GM18499 (cell line): ENCODE data around the gene MICOS13.

Experiments used
- ATAC-seq: cut with Tn5 transposase; IDR thresholded peaks from one replicate; pipeline ENCODE4 v1.9.1; 2021; ENCODE audit warnings: moderate number of reproducible peaks; ENCODE audit not compliant: insufficient read depth, unreplicated experiment

MICOS13 gene

DNA sequence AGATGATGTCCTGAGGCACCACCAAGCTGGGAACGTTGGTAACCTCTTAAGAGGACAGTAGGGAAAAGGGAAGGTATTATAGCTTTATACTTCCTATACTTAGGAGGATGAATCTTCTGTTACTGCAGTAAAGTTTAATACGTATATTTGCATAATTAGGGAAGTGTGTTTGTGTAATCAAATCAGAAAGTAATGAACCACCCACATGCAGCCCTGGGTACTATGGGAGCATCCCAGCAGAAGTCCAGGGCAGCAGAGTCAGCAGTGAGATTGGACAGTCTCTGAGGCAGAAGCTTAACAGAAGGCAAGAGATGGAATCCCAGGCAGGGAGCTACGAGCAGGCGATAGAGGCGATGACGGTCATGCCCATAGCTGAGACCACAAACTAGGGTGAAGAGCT is 44.9 kb downstream of the MICOS13 start:
- no peak for ATAC-seq

GRCh38 chr19:5632657-5633056 is 47.7 kb downstream of the MICOS13 start:
- no peak for ATAC-seq

- ATAC-seq: no peak
Observed at GRCh38 chr19:5632241-5632612, 48.1 kb downstream of the MICOS13 start.

- no peak for ATAC-seq
Observed at GRCh38 chr19:5631567-5632240, 48.6 kb downstream of the MICOS13 start.

DNA sequence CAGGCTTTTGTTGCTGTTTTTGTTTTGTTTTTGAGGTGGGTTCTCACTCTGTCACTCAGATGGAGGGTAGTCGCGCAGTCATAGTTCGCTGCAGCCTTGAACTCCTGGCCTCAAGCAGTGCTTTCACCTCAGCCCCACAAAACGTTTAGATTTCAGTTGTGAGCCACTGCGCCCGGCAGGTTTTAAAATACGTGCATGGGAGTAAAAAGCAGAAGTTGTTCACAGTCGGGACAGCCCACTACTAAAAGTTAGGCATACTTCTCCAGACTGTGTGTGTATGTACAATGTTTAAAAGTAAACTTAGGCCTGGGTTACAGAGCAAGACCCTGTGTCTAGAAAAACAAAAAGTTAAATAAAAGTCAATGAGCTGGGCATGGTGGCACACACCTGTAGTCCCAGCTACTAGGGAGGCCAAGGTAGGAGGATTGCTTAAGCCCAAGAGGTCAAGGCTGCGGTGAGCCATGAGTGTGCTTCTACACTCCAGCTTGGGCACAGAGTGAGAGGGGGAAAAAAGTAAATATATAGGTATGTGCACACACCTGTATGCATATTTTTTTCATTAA is 51.3 kb downstream of the MICOS13 start:
- no peak for ATAC-seq

DNA sequence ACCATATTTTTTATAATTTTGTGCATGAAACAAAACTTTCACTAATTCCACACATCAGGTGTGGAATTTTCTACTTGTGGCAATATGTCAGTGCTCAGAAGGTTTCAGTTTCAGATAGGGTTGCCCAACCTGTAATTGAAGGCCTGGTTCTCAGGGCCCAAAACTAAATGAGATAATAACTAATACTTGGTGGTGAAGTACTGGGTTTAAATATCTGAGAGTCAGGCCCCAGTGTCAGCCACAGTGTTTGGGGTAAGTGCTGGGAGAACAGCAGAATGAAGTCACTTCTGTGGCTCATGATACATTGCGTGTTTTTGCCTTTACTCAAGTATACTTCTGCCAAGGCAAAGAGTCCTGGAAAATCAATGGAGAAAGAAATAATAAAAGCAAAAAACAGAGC is 51.9 kb downstream of the MICOS13 start:
- ATAC-seq: no peak
